Activated B cell treated with CpG ODN at 0.5 μM for 24 hours (primary cell): ENCODE measurements around the gene NFIA. TPM values are rescaled to one million over a fixed set of nuclear protein-coding genes. Genes with fewer than 3 reads are reported as not detected.

Source experiments
- ATAC-seq: fragments of 200-7000 bp; cut with Tn5 transposase; one replicate; pipeline ENCODE4 v1.10.0; 2021; ENCODE audit warnings: low read depth, mild to moderate bottlenecking, moderate library complexity
- CTCF ChIA-PET: fragments of 350-600 bp; sonication (Branson Sonifier 250); formaldehyde crosslinking; loops from one replicate; lab custom pipeline; 2021; ENCODE audit warnings: antibody characterized with exemption; lab: Charles Lee
- POLR2A ChIA-PET: fragments of 350-600 bp; sonication (Branson Sonifier 250); formaldehyde crosslinking; loops from one replicate; lab custom pipeline; 2021; ENCODE audit warnings: antibody characterized with exemption; lab: Charles Lee
- DNase-seq: peaks from one replicate; pipeline ENCODE4 v3.0.0; 2022
- H3K27ac Mint-ChIP-seq: one replicate; pipeline ENCODE4 v1.8.0; 2020; ENCODE audit warnings: mixed read lengths
- H3K27me3 Mint-ChIP-seq: one replicate; pipeline ENCODE4 v1.8.0; 2021; ENCODE audit warnings: mixed read lengths
- H3K36me3 Mint-ChIP-seq: one replicate; pipeline ENCODE4 v1.8.0; 2021; ENCODE audit warnings: low read depth, mixed read lengths
- H3K4me1 Mint-ChIP-seq: one replicate; pipeline ENCODE4 v1.8.0; 2021; ENCODE audit warnings: mixed read lengths
- H3K4me3 Mint-ChIP-seq: one replicate; pipeline ENCODE4 v1.8.0; 2020; ENCODE audit warnings: mild to moderate bottlenecking, mixed read lengths
- H3K9me3 Mint-ChIP-seq: one replicate; pipeline ENCODE4 v1.8.0; 2020; ENCODE audit warnings: mixed read lengths
- intact Hi-C: fragments of 100-400 bp; cut with micrococcal nuclease; formaldehyde crosslinking; loops from one replicate; pipeline ENCODE4 v1.15.1; 2024
- total RNA-seq: library from RNA; stranded (reverse); gene quantifications from 2 replicates; pipeline ENCODE4 v1.2.3, GENCODE V29; 2022
- TF ChIP-seq, protein P1 (sequence below): fragments of 200-600 bp; IDR thresholded peaks from one replicate; pipeline ENCODE4 v1.8.0; 2022; ENCODE audit warnings: antibody characterized with exemption, mild to moderate bottlenecking

NFIA gene
- total RNA-seq, 1 donor from 2014 or later = 0.13 TPM

DNA sequence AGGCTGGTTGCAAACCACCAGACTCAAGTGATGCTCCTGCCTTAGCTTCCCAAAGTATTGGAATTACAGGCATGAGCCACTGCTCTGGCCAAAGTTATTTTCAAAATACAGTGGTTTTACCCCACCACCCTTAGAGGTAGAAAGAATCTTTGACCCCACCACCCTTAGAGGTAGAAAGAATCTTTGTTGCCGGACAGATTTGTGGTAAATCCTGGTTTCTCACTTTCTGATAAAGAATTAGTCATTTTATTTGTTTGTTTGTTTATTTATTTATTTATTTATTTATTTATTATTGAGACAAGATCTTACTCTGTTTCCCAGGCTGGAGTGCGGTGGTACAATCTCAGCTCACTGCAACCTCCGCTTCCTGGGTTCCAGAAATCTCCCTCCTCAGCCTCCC, 55.9 kb downstream of the NFIA start:
- ChIA-PET CTCF (no interaction called here), POLR2A (no interaction called here)
- H3K4me1 Mint-ChIP-seq = no peaks in the 10 kb centered on the region
- intact Hi-C loops = no loop called here
- no peak overlapping the region for H3K4me3 Mint-ChIP-seq
- ATAC-seq = no peak
- H3K9me3 Mint-ChIP-seq = no peaks in the 10 kb centered on the region
- TF ChIP-seq, protein P1, sequence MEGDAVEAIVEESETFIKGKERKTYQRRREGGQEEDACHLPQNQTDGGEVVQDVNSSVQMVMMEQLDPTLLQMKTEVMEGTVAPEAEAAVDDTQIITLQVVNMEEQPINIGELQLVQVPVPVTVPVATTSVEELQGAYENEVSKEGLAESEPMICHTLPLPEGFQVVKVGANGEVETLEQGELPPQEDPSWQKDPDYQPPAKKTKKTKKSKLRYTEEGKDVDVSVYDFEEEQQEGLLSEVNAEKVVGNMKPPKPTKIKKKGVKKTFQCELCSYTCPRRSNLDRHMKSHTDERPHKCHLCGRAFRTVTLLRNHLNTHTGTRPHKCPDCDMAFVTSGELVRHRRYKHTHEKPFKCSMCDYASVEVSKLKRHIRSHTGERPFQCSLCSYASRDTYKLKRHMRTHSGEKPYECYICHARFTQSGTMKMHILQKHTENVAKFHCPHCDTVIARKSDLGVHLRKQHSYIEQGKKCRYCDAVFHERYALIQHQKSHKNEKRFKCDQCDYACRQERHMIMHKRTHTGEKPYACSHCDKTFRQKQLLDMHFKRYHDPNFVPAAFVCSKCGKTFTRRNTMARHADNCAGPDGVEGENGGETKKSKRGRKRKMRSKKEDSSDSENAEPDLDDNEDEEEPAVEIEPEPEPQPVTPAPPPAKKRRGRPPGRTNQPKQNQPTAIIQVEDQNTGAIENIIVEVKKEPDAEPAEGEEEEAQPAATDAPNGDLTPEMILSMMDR = no peak
- no peaks in the 10 kb centered on the region for H3K36me3 Mint-ChIP-seq
- H3K27me3 Mint-ChIP-seq = peaks cover 12% of the 10 kb centered on the region
- no peak for DNase-seq
- no peak overlapping the region for H3K27ac Mint-ChIP-seq

DNA sequence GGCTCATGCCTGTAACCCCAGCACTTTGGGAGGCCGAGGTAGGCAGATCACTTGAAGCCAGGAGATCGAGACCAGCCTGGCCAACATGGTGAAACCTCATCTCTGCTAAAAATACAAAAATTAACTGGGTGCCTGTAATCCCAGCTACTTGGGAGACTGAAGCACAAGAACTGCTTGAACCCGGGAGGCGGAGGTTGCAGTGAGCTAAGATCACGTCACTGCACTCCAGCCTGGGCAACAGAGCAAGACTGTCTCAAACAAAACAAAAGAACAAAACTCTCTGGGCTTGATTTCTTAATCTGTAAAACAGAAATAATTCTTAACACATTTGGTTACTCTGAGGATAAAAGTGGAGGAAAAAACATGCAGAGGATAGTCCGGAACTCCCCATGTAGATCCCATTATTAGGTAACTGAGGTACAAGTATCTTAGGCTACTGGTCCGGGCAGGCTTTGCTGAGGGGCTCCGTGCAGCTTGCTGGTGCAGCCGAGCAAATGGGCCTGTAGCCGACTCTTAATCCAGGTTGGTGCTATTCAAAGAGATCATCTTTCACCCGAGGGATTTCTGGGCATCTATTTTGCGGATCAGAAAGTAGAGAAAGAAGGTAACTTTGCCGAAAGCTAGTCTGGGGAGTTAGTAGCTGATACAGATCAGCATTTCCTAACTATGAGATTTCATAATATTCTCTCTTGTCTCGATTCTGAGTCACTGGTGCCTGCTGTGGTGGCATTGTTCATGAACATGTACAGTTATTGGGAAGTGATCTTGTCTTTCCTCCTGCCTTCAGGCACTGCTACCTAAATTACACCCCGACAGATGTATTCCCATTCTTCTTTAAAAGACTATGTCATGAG, 56.8 kb downstream of the NFIA start:
- H3K4me1 Mint-ChIP-seq = no peaks in the 10 kb centered on the region
- intact Hi-C loops = no loop called here
- H3K4me3 Mint-ChIP-seq = no peak overlapping the region
- ChIA-PET CTCF (no interaction called here), POLR2A (no interaction called here)
- no peaks in the 10 kb centered on the region for H3K36me3 Mint-ChIP-seq
- no peak overlapping the region for H3K27ac Mint-ChIP-seq
- TF ChIP-seq, protein P1 = no peak
- H3K9me3 Mint-ChIP-seq = no peaks in the 10 kb centered on the region
- no peak for ATAC-seq
- peaks cover 10% of the 10 kb centered on the region for H3K27me3 Mint-ChIP-seq
- no peak for DNase-seq

DNA sequence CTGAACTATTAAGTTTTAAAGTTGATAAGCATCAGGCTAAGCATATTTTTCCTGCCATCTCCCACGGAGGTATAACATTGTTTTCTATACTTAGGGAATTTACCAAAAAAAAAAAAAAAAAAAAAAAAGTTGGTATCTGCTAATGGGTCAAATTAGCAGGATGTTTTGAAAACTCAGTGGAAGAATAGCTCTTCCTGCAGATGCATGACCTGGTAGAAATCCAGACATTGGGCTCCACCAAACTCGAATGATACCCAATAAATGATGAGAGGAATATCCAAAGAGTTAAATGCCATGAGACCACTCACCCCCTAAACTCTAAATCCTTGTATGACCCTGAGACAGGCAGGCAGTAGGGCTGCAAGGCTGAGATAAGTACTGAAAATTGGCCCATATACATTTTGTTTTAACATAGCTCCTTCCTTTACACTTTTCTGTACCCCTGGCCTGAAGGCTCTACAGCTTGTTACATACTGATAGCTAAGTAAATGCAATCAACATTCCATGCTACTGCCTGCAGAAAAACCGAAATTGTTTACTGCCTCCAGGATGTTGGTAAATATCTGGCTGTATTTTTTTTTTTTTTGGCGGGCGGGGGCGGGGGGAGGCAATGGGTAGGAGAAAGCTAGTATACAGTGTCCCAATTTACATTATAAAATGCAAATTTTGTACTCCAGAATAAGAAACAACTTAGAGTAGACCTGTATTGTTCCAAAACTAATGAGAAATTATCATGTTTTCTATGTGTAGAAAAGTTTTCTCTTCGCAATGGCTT, 57.6 kb downstream of the NFIA start:
- Mint-ChIP-seq H3K27ac (no peak overlapping the region), H3K9me3 (no peaks in the 10 kb centered on the region), H3K36me3 (no peaks in the 10 kb centered on the region), H3K27me3 (peaks cover 8% of the 10 kb centered on the region), H3K4me1 (no peaks in the 10 kb centered on the region), H3K4me3 (no peak overlapping the region)
- intact Hi-C loops = no loop called here
- ChIA-PET CTCF (no interaction called here), POLR2A (no interaction called here)
- TF ChIP-seq, protein P1 = no peak
- no peak for DNase-seq
- no peak for ATAC-seq

DNA sequence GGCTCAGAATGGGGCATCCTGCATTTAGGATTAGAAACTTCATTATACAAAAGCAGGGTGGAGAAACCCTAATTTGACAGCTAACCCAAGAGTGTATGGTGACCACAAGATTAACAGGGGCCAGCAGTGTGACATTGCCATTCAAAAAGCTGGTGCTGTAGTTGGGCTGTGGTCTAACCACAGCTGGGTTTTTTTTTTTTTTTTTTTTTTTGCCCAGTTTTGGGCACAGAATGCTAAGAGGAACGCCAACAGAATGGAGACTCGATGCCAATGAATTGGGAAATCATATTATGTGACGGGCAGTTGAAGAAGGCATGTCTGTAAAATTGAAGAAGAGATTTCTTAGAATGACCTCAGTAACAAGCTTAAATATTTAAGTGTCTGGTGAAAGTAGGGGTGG, 58.4 kb downstream of the NFIA start:
- H3K36me3 Mint-ChIP-seq = no peaks in the 10 kb centered on the region
- ATAC-seq (no peak), DNase-seq (no peak)
- H3K9me3 Mint-ChIP-seq = no peaks in the 10 kb centered on the region
- ChIA-PET CTCF (no interaction called here), POLR2A (no interaction called here)
- no peak overlapping the region for H3K27ac Mint-ChIP-seq
- no peaks in the 10 kb centered on the region for H3K4me1 Mint-ChIP-seq
- H3K4me3 Mint-ChIP-seq = no peak overlapping the region
- peaks cover 8% of the 10 kb centered on the region for H3K27me3 Mint-ChIP-seq
- intact Hi-C loops = no loop called here
- TF ChIP-seq, protein P1 = no peak
